Loucy (cell line): Measurements from ENCODE around the gene AK3.

Experiments
- H2AFZ ChIP-seq: fragments of 200-600 bp; sonication (generic); 2 replicates; pipeline ENCODE4 v1.6.0; 2016; ENCODE audit warnings: antibody characterized with exemption, mild to moderate bottlenecking, low read length, moderate library complexity
- H3F3A ChIP-seq: fragments of 200-600 bp; 2 replicates; pipeline ENCODE4 v1.6.0; 2016; ENCODE audit warnings: antibody characterized with exemption, low read depth, mild to moderate bottlenecking
- H3K27me3 ChIP-seq: fragments of 200-600 bp; sonication (generic); 2 replicates; pipeline ENCODE4 v1.6.1; 2014; ENCODE audit warnings: low read length, mild to moderate bottlenecking; ENCODE audit not compliant: insufficient read depth, poor library complexity, severe bottlenecking
- H3K36me3 ChIP-seq: fragments of 200-600 bp; sonication (generic); 2 replicates; pipeline ENCODE4 v1.6.1; 2016; ENCODE audit warnings: low read length; ENCODE audit not compliant: insufficient read depth
- H3K4me1 ChIP-seq: fragments of 200-600 bp; sonication (generic); 2 replicates; pipeline ENCODE4 v1.5.1; 2014; ENCODE audit warnings: low read length, mild to moderate bottlenecking; ENCODE audit not compliant: insufficient read depth, poor library complexity, severe bottlenecking
- H3K4me2 ChIP-seq: fragments of 200-600 bp; sonication (generic); 2 replicates; pipeline ENCODE4 v1.6.0; 2014; ENCODE audit warnings: antibody characterized with exemption, low read length, low read depth, mild to moderate bottlenecking; ENCODE audit not compliant: poor library complexity, severe bottlenecking
- H3K4me3 ChIP-seq: fragments of 200-600 bp; sonication (generic); 2 replicates; pipeline ENCODE4 v1.5.1; 2014; ENCODE audit warnings: low read length, mild to moderate bottlenecking, mixed read lengths; ENCODE audit not compliant: poor library complexity, severe bottlenecking
- H3K79me2 ChIP-seq: fragments of 200-600 bp; sonication (generic); 2 replicates; pipeline ENCODE4 v1.6.1; 2014; ENCODE audit warnings: low read length; ENCODE audit not compliant: insufficient read depth
- H3K9ac ChIP-seq: fragments of 200-600 bp; sonication (generic); 2 replicates; pipeline ENCODE4 v1.6.0; 2014; ENCODE audit warnings: mild to moderate bottlenecking, low read depth, low read length, moderate library complexity; ENCODE audit not compliant: poor library complexity, severe bottlenecking
- H3K9me2 ChIP-seq: fragments of 200-600 bp; sonication (generic); replicated peaks from 2 replicates; pipeline ENCODE4 v1.6.1; 2016; ENCODE audit warnings: low read depth, low read length, mixed read lengths
- H3K9me3 ChIP-seq: fragments of 200-600 bp; sonication (generic); 2 replicates; pipeline ENCODE4 v1.6.1; 2014; ENCODE audit warnings: mild to moderate bottlenecking, antibody characterized with exemption, low read length, low read depth; ENCODE audit not compliant: insufficient read depth
- H4K20me1 ChIP-seq: fragments of 200-600 bp; sonication (generic); 2 replicates; pipeline ENCODE4 v1.6.0; 2014; ENCODE audit warnings: antibody characterized with exemption, low read length, mild to moderate bottlenecking; ENCODE audit not compliant: insufficient read depth, poor library complexity, severe bottlenecking
- CTCF ChIP-seq: fragments of 200-600 bp; sonication (generic); conservative IDR thresholded peaks from 2 replicates; pipeline ENCODE4 v1.5.1; 2014; ENCODE audit warnings: mild to moderate bottlenecking, antibody characterized with exemption, low read length
- EZH2phosphoT487 ChIP-seq: fragments of 200-600 bp; IDR thresholded peaks from 2 replicates; pipeline ENCODE4 v1.6.1; 2018; ENCODE audit warnings: antibody characterized with exemption, mild to moderate bottlenecking, moderate library complexity, borderline replicate concordance

AK3 gene

DNA sequence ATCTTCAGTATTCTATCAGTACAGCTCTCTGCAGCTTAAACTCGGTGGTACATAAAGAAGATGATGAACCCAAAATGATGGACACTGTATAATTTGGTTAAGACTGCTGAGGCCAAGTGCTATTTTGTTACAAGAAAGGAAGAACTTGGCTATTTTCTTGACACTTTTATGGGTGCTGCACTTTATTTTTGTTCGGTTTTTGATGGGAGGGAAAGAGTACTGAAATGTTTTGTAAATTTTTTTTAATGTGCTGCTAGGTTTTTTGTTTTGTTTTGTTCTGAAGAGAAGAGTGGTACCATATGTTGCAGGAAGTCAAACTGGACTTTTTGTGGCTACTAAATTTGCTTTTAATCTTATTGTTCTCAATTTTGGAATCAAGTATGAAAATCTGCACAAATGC, 35.0 kb downstream of the AK3 start:
- no peaks in the 10 kb centered on the region for H3K9me2 ChIP-seq
- H3K79me2 ChIP-seq: no peaks in the 10 kb centered on the region
- no peak overlapping the region for H2AFZ ChIP-seq
- H3K4me1 ChIP-seq: peaks cover 4% of the 10 kb centered on the region
- H3K9ac ChIP-seq: no peak overlapping the region
- H3K36me3 ChIP-seq: peaks cover 61% of the 10 kb centered on the region
- no peak overlapping the region for H3K4me3 ChIP-seq
- no peaks in the 10 kb centered on the region for H3K27me3 ChIP-seq
- H4K20me1 ChIP-seq: no peaks in the 10 kb centered on the region
- no peak overlapping the region for H3K4me2 ChIP-seq
- H3F3A ChIP-seq: no peaks in the 10 kb centered on the region
- TF ChIP-seq CTCF (no peak), EZH2phosphoT487 (no peak)
- no peaks in the 10 kb centered on the region for H3K9me3 ChIP-seq

- Histone ChIP-seq H3K9me3 (no peaks in the 10 kb centered on the region), H3K36me3 (peaks cover 68% of the 10 kb centered on the region), H2AFZ (no peak overlapping the region), H4K20me1 (no peaks in the 10 kb centered on the region), H3K4me2 (no peak overlapping the region), H3K27me3 (no peaks in the 10 kb centered on the region), H3F3A (no peaks in the 10 kb centered on the region), H3K4me1 (peaks cover 4% of the 10 kb centered on the region), H3K9ac (no peak overlapping the region), H3K9me2 (no peaks in the 10 kb centered on the region), H3K4me3 (no peak overlapping the region), H3K79me2 (no peaks in the 10 kb centered on the region)
- TF ChIP-seq EZH2phosphoT487 (no peak), CTCF (no peak)
Measured at GRCh38 chr9:4704129-4704528, 36.9 kb downstream of the AK3 start.

- no peaks in the 10 kb centered on the region for H3K9me3 ChIP-seq
- peaks cover 4% of the 10 kb centered on the region for H3K4me1 ChIP-seq
- H3K9me2 ChIP-seq: no peaks in the 10 kb centered on the region
- TF ChIP-seq EZH2phosphoT487 (no peak), CTCF (no peak)
- H3F3A ChIP-seq: no peaks in the 10 kb centered on the region
- no peak overlapping the region for H3K4me2 ChIP-seq
- no peak overlapping the region for H2AFZ ChIP-seq
- no peaks in the 10 kb centered on the region for H3K79me2 ChIP-seq
- no peak overlapping the region for H3K4me3 ChIP-seq
- no peak overlapping the region for H3K9ac ChIP-seq
- H4K20me1 ChIP-seq: no peaks in the 10 kb centered on the region
- no peaks in the 10 kb centered on the region for H3K27me3 ChIP-seq
- H3K36me3 ChIP-seq: peaks cover 70% of the 10 kb centered on the region
Measured at GRCh38 chr9:4701526-4701925, 39.5 kb downstream of the AK3 start.
